ENCODE data around the gene MT1A.

DNA sequence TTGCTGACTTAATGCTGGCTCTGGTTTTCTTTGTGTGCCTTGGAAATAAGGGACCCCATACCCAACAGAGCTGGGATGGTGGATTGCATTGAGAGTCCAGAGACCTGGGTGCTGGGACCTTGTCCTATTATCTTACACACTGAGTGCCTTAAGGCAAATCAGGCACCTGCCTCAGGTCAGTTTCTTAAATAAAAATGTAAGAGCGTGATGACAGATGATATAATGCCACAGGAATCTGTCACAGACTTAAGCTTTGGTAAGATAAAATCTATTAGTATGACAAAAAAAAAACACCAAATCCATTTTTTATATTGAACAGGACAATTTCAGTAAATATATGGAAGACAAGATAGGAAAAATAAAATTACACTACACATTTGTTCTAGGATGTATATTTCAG is 1.6 kb downstream of the MT1A start:
- TF ChIP-seq POLR2A (IDR thresholded peaks at IDR 0.05) (no peak), CTCF (IDR thresholded peaks at IDR 0.05) (no peak)
